PC-3 (cell line): ENCODE measurements around the gene PRUNE2. TPM values are rescaled to one million over a fixed set of nuclear protein-coding genes. Genes with fewer than 3 reads are reported as not detected.

Source experiments
- ATAC-seq: fragments of 200-7000 bp; cut with Tn5 transposase; 2 replicates; pipeline ENCODE4 v1.9.1; 2020; ENCODE audit warnings: mild to moderate bottlenecking, moderate library complexity
- BruUV-seq: library from RNA; stranded (reverse); fragments of 400-500 nt; replicated peaks from 2 replicates; lab custom pipeline; 2021; lab: Mats Ljungman, UMichigan
- CTCF ChIA-PET: fragments of 300-600 bp; sonication (Branson Sonifier 250); formaldehyde crosslinking; loops from one replicate; lab custom pipeline; 2022; ENCODE audit warnings: antibody characterized with exemption; lab: Charles Lee
- POLR2A ChIA-PET: fragments of 300-600 bp; sonication (Branson Sonifier 250); formaldehyde crosslinking; loops from one replicate; lab custom pipeline; 2022; ENCODE audit warnings: antibody characterized with exemption; ENCODE audit not compliant: unreplicated experiment; lab: Charles Lee
- DNase-seq: peaks from one replicate; pipeline ENCODE4 v3.0.0-alpha.2; 2015
- H2AFZ ChIP-seq: fragments of 300-600 bp; sonication (generic); 2 replicates; pipeline ENCODE4 v1.6.0; 2016; ENCODE audit warnings: antibody characterized with exemption, low read length
- H3F3A ChIP-seq: fragments of 300-600 bp; sonication (generic); one replicate; pipeline ENCODE4 v1.6.0; 2017; ENCODE audit warnings: antibody characterized with exemption, low read length, control low read depth, mild to moderate bottlenecking; ENCODE audit not compliant: unreplicated experiment
- H3K27ac ChIP-seq: fragments of 300-600 bp; sonication (generic); 2 replicates; pipeline ENCODE4 v1.5.1; 2016; ENCODE audit warnings: mild to moderate bottlenecking, low read length
- H3K27me3 ChIP-seq: fragments of 300-600 bp; sonication (generic); 2 replicates; pipeline ENCODE4 v1.6.1; 2016; ENCODE audit warnings: low read length, mixed read lengths
- H3K36me3 ChIP-seq: fragments of 300-600 bp; sonication (generic); 2 replicates; pipeline ENCODE4 v1.6.1; 2016; ENCODE audit warnings: low read depth, mixed run types, low read length, mixed read lengths
- H3K4me1 ChIP-seq: fragments of 300-600 bp; sonication (generic); 2 replicates; pipeline ENCODE4 v1.5.1; 2016; ENCODE audit warnings: low read length; ENCODE audit not compliant: insufficient read depth
- H3K4me2 ChIP-seq: fragments of 300-600 bp; sonication (generic); 2 replicates; pipeline ENCODE4 v1.6.0; 2016; ENCODE audit warnings: low read length
- H3K4me3 ChIP-seq: fragments of 300-600 bp; sonication (generic); 2 replicates; pipeline ENCODE4 v1.5.1; 2016; ENCODE audit warnings: mild to moderate bottlenecking, low read length, mixed read lengths
- H3K79me2 ChIP-seq: fragments of 300-600 bp; sonication (generic); 2 replicates; pipeline ENCODE4 v1.6.1; 2017; ENCODE audit warnings: low read length, mixed read lengths
- H3K9ac ChIP-seq: fragments of 300-600 bp; sonication (generic); 2 replicates; pipeline ENCODE4 v1.6.0; 2016; ENCODE audit warnings: mild to moderate bottlenecking, low read length
- H3K9me2 ChIP-seq: fragments of 300-600 bp; sonication (generic); replicated peaks from 2 replicates; pipeline ENCODE4 v1.6.1; 2016; ENCODE audit warnings: mixed run types, low read length, mixed read lengths
- H3K9me3 ChIP-seq: fragments of 300-600 bp; sonication (generic); 2 replicates; pipeline ENCODE4 v1.6.1; 2016; ENCODE audit warnings: low read length, mixed read lengths
- H4K20me1 ChIP-seq: fragments of 300-600 bp; sonication (generic); 2 replicates; pipeline ENCODE4 v1.6.1; 2016; ENCODE audit warnings: low read length, mixed read lengths
- CTCF ChIP-seq: fragments of 300-600 bp; sonication (generic); conservative IDR thresholded peaks from 2 replicates; pipeline ENCODE4 v1.5.1; 2017; ENCODE audit warnings: antibody characterized with exemption, low read depth, mild to moderate bottlenecking, low read length
- EZH2 ChIP-seq: fragments of 300-600 bp; sonication (generic); IDR thresholded peaks from one replicate; pipeline ENCODE4 v1.6.1; 2017; ENCODE audit warnings: antibody characterized with exemption, mild to moderate bottlenecking, low read length; ENCODE audit not compliant: unreplicated experiment
- EZH2phosphoT487 ChIP-seq: fragments of 300-600 bp; sonication (generic); IDR thresholded peaks from 2 replicates; pipeline ENCODE4 v1.6.1; 2018; ENCODE audit warnings: mild to moderate bottlenecking, antibody characterized with exemption, low read length, borderline replicate concordance
- intact Hi-C: fragments of 100-400 bp; cut with micrococcal nuclease; formaldehyde crosslinking; loops from 2 replicates; pipeline ENCODE4 v1.9.0; 2023
- total RNA-seq: library from RNA; depleted of rRNA; stranded (reverse); fragments of >200 nt; gene quantifications from 2 replicates; pipeline ENCODE4 v1.2.3, GENCODE V29; 2014

PRUNE2 gene
- total RNA-seq, 1 experiment from 2014 or later = not detected

GRCh38 chr9:76634356-76635054 is 271.4 kb downstream of the PRUNE2 start:
- H3K9me3 ChIP-seq = no peaks in the 10 kb centered on the region
- CTCF ChIA-PET = no interaction called here
- ATAC-seq (no peak), DNase-seq (peak; percentile 29)
- no peaks in the 10 kb centered on the region for H3K36me3 ChIP-seq
- H4K20me1 ChIP-seq = no peaks in the 10 kb centered on the region
- intact Hi-C loops = no loop called here
- H3K4me2 ChIP-seq = no peak overlapping the region
- H3K4me3 ChIP-seq = no peak overlapping the region
- TF ChIP-seq EZH2phosphoT487 = no peak
- no peak for TF ChIP-seq CTCF
- no peak for TF ChIP-seq EZH2
- no peaks in the 10 kb centered on the region for H3F3A ChIP-seq
- 0 out of 2 replicates have a peak, but pooled peaks cover 6% of the 10 kb centered on the region for H3K4me1 ChIP-seq
- POLR2A ChIA-PET = no interaction called here
- no peaks in the 10 kb centered on the region for H3K9me2 ChIP-seq
- no peaks in the 10 kb centered on the region for H3K79me2 ChIP-seq
- peaks cover 12% of the 10 kb centered on the region for H3K27me3 ChIP-seq
- H3K27ac ChIP-seq = no peak overlapping the region
- no peak overlapping the region for H3K9ac ChIP-seq
- H2AFZ ChIP-seq = no peak overlapping the region
- no TSS peak for BruUV-seq

- intact Hi-C loops = no loop called here
- H3K9me3 ChIP-seq = no peaks in the 10 kb centered on the region
- CTCF ChIA-PET = no interaction called here
These were observed 275.0 kb downstream of the PRUNE2 start for GRCh38 chr9:76630916-76631315.

GRCh38 chr9:76629205-76629990 is 276.5 kb downstream of the PRUNE2 start:
- DNase-seq (no peak), ATAC-seq (no peak)
- BruUV-seq = no TSS peak
- no peak overlapping the region for H3K27ac ChIP-seq
- no peaks in the 10 kb centered on the region for H3K79me2 ChIP-seq
- intact Hi-C loops = no loop called here
- no peaks in the 10 kb centered on the region for H3K36me3 ChIP-seq
- H3K4me3 ChIP-seq = no peak overlapping the region
- TF ChIP-seq CTCF (no peak), EZH2 (no peak), EZH2phosphoT487 (no peak)
- H3F3A ChIP-seq = no peaks in the 10 kb centered on the region
- H3K9me2 ChIP-seq = no peaks in the 10 kb centered on the region
- no peak overlapping the region for H3K4me2 ChIP-seq
- no peak overlapping the region for H2AFZ ChIP-seq
- H3K9ac ChIP-seq = no peak overlapping the region
- ChIA-PET POLR2A (no interaction called here), CTCF (no interaction called here)
- no peaks in the 10 kb centered on the region for H4K20me1 ChIP-seq
- H3K27me3 ChIP-seq = peaks cover 34% of the 10 kb centered on the region
- 0 out of 2 replicates have a peak, but pooled peaks cover 3% of the 10 kb centered on the region for H3K4me1 ChIP-seq
- H3K9me3 ChIP-seq = no peaks in the 10 kb centered on the region

More at GRCh38 chr9:76630916-76631315, 275.0 kb downstream of the PRUNE2 start:
- POLR2A ChIA-PET = no interaction called here
- Histone ChIP-seq H3K36me3 (no peaks in the 10 kb centered on the region), H4K20me1 (no peaks in the 10 kb centered on the region), H3K79me2 (no peaks in the 10 kb centered on the region), H3K9me2 (no peaks in the 10 kb centered on the region), H3K4me2 (no peak overlapping the region), H3K4me1 (0 out of 2 replicates have a peak, but pooled peaks cover 6% of the 10 kb centered on the region), H3K27ac (no peak overlapping the region), H3K4me3 (no peak overlapping the region), H2AFZ (no peak overlapping the region), H3K9ac (no peak overlapping the region), H3K27me3 (peaks cover 22% of the 10 kb centered on the region), H3F3A (no peaks in the 10 kb centered on the region)
- no TSS peak for BruUV-seq
- no peak for TF ChIP-seq EZH2phosphoT487
- DNase-seq = no peak
- ATAC-seq = no peak
